HG03457 (cell line): ENCODE results near the gene OTULIN.

Source experiments
- ATAC-seq: cut with Tn5 transposase; IDR thresholded peaks from one replicate; pipeline ENCODE4 v1.9.1; 2021; ENCODE audit warnings: moderate number of reproducible peaks; ENCODE audit not compliant: unreplicated experiment

The OTULIN gene

DNA sequence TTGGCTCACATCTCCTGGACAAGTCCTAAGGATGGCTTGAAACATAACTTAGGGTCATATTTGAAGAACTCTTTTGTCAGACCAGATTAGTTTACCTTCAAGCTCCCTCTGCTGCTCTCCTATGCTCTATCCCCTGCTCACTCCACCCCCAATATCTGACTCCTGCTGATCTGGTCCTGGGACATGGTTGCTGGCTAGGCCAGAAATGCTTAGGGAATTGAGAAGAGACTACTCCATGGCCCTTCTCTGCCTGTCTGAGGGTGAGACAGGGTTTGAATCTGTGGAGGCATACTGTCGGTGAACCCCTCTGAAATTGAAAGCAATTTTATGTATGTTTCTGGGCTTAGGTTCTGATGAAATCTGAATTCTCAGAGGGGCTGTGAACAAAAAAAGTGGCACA is 3.3 kb downstream of the OTULIN start:
- ATAC-seq, result no peak

- no peak for ATAC-seq
Observed at GRCh38 chr5:14668181-14668591, 3.7 kb downstream of the OTULIN start.

DNA sequence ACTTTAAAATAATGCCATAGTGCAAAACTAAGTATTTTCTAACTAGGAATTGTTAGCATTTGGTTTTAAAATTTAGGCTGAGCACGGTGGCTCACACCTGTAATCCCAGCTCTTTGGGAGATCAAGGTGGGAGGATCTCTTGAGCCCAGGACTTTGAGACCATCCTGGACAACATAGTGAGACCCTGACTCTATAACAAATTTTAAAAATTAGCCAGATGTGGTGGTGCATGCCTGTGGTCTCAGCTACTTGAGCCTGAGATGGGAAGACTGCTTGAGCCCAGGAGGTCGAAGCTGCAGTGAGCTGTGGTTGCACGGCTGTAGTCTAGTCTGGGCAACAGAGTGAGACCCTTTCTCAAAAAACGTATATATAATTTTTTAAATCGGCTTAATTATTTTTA is 4.9 kb downstream of the OTULIN start:
- no peak for ATAC-seq

DNA sequence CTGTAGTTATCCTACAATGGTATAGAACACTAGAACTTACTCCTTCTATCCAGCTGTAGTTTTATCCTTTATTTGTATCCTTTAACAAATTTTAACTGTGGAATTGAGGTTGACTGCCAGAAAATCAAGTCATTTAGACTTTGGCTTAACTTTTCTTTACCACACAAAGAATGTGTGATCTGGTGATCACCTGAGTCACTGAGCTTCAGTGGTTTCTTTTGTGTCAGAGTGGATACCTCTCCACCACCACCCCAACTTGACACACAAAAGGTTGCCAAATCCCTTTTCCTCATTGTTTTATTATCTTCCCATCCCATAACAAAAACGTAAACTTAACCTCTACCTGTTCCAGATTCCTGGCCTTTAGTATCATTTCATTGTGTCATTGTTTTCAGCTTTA is 5.5 kb downstream of the OTULIN start:
- no peak for ATAC-seq

GRCh38 chr5:14671414-14671813 is 6.9 kb downstream of the OTULIN start:
- ATAC-seq, result no peak

DNA sequence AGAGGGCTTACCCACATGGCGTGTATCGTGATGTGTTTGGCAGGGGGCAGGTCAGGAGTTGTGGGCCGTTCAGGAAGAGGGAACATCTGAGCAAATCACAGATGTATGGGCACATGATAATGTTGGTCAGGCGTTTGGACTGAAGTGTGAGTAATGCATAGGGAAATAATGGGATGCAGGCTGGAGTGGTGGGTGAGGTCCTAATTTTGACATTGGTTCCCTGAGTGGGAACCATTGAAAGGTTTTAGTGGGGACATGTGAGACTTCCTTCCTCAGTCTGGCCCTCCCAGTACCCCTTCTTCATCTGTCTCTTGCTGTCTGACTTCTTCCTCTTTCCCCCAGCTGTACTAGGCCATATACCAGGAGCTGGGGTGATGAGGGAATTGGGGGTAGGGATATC is 7.6 kb downstream of the OTULIN start:
- no peak for ATAC-seq

DNA sequence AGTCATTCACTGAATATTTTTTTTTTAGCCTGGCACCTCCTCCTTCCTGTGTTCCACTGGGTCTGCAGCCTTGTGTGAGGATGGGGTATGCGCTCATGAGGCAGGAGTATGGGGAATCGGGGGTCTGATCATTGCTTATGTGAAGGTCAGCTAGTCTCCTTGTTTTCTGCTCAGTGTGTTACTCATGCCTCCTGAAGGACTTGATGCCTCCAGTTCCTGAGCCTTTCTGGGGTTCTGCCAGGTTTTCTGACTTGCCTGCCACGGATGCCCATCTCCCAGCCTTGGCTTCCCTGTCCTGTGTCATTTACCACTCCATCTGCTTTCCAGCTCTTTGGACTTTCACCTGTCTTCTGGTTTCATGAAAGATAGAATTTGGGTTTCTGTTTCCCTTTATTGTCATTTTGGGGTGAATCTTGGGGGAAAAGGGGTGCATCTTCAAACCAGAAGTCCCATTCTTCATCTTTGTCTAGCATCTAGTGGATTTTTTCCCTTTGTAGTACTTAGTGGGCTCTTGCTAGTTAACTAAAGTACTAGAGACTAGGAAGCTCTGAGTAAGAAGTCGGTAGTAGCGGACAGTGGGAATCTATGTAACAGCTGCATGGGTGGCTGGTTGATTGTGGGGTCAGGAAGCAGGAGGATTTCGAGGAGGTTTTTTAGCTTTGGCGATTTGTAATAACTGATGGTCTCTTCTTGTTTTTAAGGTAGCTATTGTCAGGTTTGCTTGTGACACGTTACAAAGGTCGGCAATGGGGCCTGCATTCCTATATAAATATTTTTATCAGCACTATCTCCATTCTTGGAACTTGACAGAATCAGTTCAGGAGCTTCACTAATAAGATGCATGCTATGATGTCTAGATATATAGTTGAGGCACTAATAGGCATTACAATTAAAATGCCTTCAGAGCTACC is 8.2 kb downstream of the OTULIN start:
- no peak for ATAC-seq

GRCh38 chr5:14673443-14673842 is 8.9 kb downstream of the OTULIN start:
- ATAC-seq, result no peak

DNA sequence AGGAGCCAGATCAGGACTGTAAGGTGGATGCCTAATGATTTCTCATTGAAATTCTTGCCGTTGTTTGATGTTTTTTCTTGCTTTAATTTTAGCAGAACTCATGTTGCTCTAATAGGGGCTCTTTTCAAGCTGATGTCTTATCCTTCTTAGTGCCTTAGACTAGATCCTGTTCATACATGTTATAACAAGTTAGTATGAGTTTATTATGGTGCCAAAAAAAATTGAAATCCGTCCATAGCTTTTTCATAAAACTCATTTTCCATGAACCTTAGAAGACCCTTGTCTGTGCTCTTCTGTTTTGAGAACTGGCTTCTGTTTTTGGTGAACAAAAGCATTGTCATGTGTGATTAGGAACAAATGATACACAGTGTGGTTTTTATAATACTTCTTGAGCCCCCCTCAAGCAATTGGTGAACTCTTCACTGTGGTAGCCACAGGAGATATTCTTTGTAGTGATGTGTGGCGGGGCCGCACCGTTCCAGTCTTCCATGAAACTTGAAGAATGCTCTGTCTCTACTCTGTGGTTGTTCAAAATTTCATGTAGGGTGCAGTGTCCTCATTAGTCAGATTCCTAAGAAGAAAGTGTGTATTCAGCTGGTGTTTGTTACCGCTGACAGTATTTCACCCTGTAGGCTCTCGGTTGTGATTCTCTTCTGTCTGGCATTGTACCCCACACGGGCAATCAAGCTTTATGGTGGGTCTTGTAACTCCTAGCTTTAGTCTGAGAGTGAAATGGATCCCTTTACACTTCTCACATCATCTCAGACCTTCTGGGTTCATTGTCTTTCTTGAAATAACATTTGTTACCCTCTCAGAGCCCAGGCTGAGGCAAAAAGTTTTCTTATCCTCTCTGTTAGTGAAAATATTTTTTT is 10.7 kb downstream of the OTULIN start:
- peak; percentile 1 for ATAC-seq

GRCh38 chr5:14675865-14676300 is 11.4 kb downstream of the OTULIN start:
- ATAC-seq, result peak; percentile 42

DNA sequence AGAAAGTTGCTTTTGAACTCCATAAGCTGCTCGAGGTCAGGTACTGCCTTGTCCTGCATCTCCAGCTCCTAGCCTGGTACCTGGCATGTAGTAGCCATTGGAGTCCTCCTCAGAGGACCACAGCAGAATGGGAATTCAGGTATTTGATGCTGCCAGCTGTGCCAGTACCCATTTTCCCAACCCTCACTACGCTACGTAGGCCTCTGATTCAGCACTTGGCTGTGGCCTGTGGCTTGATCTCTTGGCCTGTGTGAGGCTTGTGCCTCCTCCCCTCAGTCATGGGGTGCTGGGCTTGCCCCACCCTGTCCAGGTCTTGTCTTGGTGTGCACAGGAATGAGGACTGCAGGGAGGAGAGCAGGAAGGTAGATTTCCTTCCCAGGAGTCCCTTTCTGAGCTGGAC is 11.8 kb downstream of the OTULIN start:
- ATAC-seq, result peak; percentile 49

- ATAC-seq, result no peak
Observed at GRCh38 chr5:14678773-14679334, 14.3 kb downstream of the OTULIN start.

GRCh38 chr5:14679595-14679994 is 15.1 kb downstream of the OTULIN start:
- ATAC-seq, result no peak

GRCh38 chr5:14681236-14681752 is 16.8 kb downstream of the OTULIN start:
- ATAC-seq, result no peak

- no peak for ATAC-seq
Observed at GRCh38 chr5:14683906-14684455, 19.5 kb downstream of the OTULIN start.

DNA sequence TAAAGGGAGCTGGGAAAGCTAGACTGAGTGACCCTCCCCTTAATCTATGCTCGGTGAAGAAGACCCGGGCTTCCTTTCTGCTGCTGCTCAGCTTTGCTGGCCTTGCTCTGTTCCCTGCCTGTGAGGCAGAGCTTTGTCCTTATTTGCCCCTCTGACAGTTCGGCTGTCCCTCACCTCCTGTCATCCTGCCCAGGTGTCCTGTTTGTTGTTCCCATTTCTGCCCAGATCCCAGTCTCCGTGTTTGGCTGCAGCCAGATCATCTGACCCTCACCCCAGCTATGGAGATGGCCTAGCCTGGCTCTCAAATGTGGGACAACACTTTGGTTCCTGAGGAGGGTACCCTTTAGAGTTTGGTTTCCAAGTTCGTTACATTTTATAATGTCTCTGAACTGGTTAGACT is 20.2 kb downstream of the OTULIN start:
- ATAC-seq, result no peak

GRCh38 chr5:14685757-14686156 is 21.2 kb downstream of the OTULIN start:
- peak; percentile 95 for ATAC-seq

- no peak for ATAC-seq
Observed at GRCh38 chr5:14686517-14686916, 22.0 kb downstream of the OTULIN start.

GRCh38 chr5:14687023-14687665 is 22.6 kb downstream of the OTULIN start:
- ATAC-seq, result no peak

- ATAC-seq, result no peak
Observed at GRCh38 chr5:14693070-14693469, 28.6 kb downstream of the OTULIN start.
